ENCODE results near the gene GPR39.

GPR39 gene

GRCh38 chr2:132446444-132446843, 29.8 kb downstream of the GPR39 start:
- no peak for DNase-seq

GRCh38 chr2:132448331-132448730, 31.7 kb downstream of the GPR39 start:
- no peak for DNase-seq

- no peak for DNase-seq
These were observed 32.2 kb downstream of the GPR39 start for GRCh38 chr2:132448771-132449170.

- DNase-seq: no peak
These were observed 33.3 kb downstream of the GPR39 start for GRCh38 chr2:132449868-132450267.

- no peak for DNase-seq
These were observed 44.2 kb downstream of the GPR39 start for GRCh38 chr2:132460781-132461180.

- DNase-seq: no peak
These were observed 45.6 kb downstream of the GPR39 start for GRCh38 chr2:132462236-132462635.

- no peak for DNase-seq
These were observed 47.1 kb downstream of the GPR39 start for GRCh38 chr2:132463719-132464118.

- DNase-seq: no peak
These were observed 49.3 kb downstream of the GPR39 start for GRCh38 chr2:132465917-132466316.

GRCh38 chr2:132466428-132467028, 49.9 kb downstream of the GPR39 start:
- DNase-seq: no peak

GRCh38 chr2:132468821-132469675, 52.4 kb downstream of the GPR39 start:
- peak; percentile 17 to 35 for DNase-seq

- DNase-seq: no peak
These were observed 54.1 kb downstream of the GPR39 start for GRCh38 chr2:132470746-132471145.

- no peak for DNase-seq
These were observed 56.7 kb downstream of the GPR39 start for GRCh38 chr2:132473174-132473883.

- no peak for DNase-seq
These were observed 59.0 kb downstream of the GPR39 start for GRCh38 chr2:132475615-132476014.

GRCh38 chr2:132477436-132477835, 60.8 kb downstream of the GPR39 start:
- DNase-seq: no peak

- DNase-seq: no peak
These were observed 61.4 kb downstream of the GPR39 start for GRCh38 chr2:132477962-132478361.

- DNase-seq: no peak
These were observed 62.0 kb downstream of the GPR39 start for GRCh38 chr2:132478461-132479105.

GRCh38 chr2:132479155-132479554, 62.5 kb downstream of the GPR39 start:
- peak in 1 of 2 experiments; percentile 52 for DNase-seq

GRCh38 chr2:132482821-132483220, 66.2 kb downstream of the GPR39 start:
- no peak for DNase-seq

GRCh38 chr2:132484144-132484543, 67.5 kb downstream of the GPR39 start:
- no peak for DNase-seq

GRCh38 chr2:132488491-132488890, 71.9 kb downstream of the GPR39 start:
- DNase-seq: no peak

GRCh38 chr2:132489150-132489549, 72.5 kb downstream of the GPR39 start:
- no peak for DNase-seq

- DNase-seq: no peak
These were observed 79.3 kb downstream of the GPR39 start for GRCh38 chr2:132495881-132496280.

- DNase-seq: no peak
These were observed 80.0 kb downstream of the GPR39 start for GRCh38 chr2:132496555-132496954.

All from NCI-H1930 (cell line).